Cardiac muscle cell (in vitro differentiated cells and primary cell): ENCODE results near the gene SRPX. TPM values are rescaled to one million over a fixed set of nuclear protein-coding genes. Genes with fewer than 3 reads are reported as not detected.

Source experiments
- DNase-seq, 2 donors: peaks; one replicate each; pipeline versions ENCODE4 v3.0.0 to v3.0.0-alpha.2; 2010 to 2017; ENCODE audit warnings: low read depth in 1 of 2, low spot score in 1 of 2
- H3K27ac ChIP-seq: fragments of 200-600 bp; sonication (generic); 2 replicates; pipeline ENCODE4 v1.5.1; 2016
- H3K27me3 ChIP-seq: fragments of 200-600 bp; sonication (generic); 2 replicates; pipeline ENCODE4 v1.6.0; 2016; ENCODE audit warnings: control low read depth
- H3K36me3 ChIP-seq: fragments of 200-600 bp; sonication (generic); 2 replicates; pipeline ENCODE4 v1.5.1; 2016; ENCODE audit warnings: control low read depth
- H3K4me1 ChIP-seq: fragments of 200-600 bp; sonication (generic); 2 replicates; pipeline ENCODE4 v1.8.1; 2017; ENCODE audit warnings: low read depth, mild to moderate bottlenecking, mixed run types
- H3K4me3 ChIP-seq: fragments of 200-600 bp; sonication (generic); 2 replicates; pipeline ENCODE4 v1.5.1; 2016; ENCODE audit warnings: mild to moderate bottlenecking
- H3K9me3 ChIP-seq: fragments of 200-600 bp; sonication (generic); 2 replicates; pipeline ENCODE4 v1.5.1; 2017; ENCODE audit warnings: low read depth, mild to moderate bottlenecking, control low read depth
- CTCF ChIP-seq: IDR thresholded peaks from 2 replicates; pipeline ENCODE4 v1.5.1; 2012; ENCODE audit warnings: low read depth, mild to moderate bottlenecking, low read length
- polyA plus RNA-seq: library from polyadenylated mRNA; unstranded; fragments of >200 nt; fragmentation: Nextera tagmentation; extraction: Ambion mirVana; gene quantifications from 2 replicates; pipeline ENCODE4 v1.2.1, GENCODE V29; 2016
- total RNA-seq: library from RNA; depleted of rRNA; stranded (reverse); fragments of >200 nt; gene quantifications from 2 replicates; pipeline ENCODE4 v1.2.3, GENCODE V29; 2016

The SRPX gene, protein sequence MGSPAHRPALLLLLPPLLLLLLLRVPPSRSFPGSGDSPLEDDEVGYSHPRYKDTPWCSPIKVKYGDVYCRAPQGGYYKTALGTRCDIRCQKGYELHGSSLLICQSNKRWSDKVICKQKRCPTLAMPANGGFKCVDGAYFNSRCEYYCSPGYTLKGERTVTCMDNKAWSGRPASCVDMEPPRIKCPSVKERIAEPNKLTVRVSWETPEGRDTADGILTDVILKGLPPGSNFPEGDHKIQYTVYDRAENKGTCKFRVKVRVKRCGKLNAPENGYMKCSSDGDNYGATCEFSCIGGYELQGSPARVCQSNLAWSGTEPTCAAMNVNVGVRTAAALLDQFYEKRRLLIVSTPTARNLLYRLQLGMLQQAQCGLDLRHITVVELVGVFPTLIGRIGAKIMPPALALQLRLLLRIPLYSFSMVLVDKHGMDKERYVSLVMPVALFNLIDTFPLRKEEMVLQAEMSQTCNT
- total RNA-seq (9.6 and 19.9 TPM in 2 replicates), polyA plus RNA-seq (13.4 and 21.4 TPM in 2 replicates)

DNA sequence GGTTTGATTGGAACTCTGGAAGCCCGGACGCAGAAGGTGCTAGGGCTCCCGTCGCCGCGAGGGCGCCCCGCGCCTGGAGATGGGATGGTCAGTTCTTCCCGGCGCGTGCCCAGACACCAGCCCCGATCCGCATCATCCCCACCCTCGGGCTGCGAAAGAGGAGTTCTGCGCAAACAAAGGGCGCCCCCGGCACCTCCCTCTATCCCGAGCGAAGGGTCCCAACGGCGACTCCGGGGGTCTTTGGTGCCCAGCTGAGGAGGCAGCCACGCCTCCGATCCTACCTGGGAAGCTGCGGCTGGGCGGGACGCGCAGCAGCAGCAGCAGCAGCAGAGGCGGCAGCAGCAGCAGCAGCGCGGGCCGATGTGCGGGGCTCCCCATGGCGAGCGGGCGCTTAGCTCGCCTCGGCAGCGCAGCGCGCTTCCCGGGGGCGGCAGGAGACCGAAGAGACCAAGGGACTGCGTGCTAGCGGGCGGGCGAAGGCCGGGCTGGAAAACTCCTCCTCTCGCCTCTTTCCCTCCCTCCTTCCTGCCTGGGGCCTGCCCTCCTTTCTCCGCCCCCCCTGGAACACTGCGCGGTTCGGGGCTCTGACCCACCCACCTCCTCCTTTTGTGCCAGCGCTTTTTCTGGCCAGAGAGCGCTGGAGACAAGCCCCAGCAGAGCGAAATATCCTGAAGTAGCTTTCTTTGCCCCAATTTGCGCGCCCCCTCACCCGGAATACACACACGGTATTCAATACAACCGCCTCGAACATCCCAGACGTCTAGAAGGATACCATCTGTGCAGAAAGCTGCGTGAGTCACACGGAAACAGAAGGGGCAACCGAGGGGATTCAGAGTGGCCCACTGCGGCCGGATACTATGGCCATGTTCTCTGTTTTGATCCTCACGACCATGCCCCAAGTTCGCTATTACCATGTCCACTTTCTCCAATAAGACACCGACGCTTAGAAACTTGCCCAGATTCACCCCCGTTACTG is at the start of gene SRPX:
SRPX (minus strand) TSS at position 457 of the 976 bp plus-strand sequence; CDS start at position 378, 79 bp downstream.
- H3K27ac ChIP-seq = no peak within 1 kb of the TSS
- no peak for TF ChIP-seq CTCF

GRCh38 chrX:38268011-38268410 is 47.3 kb upstream of the SRPX start:
- no peak for TF ChIP-seq CTCF
- Histone ChIP-seq H3K4me3 (no peak overlapping the region), H3K36me3 (no peaks in the 10 kb centered on the region), H3K27ac (no peak overlapping the region), H3K27me3 (no peaks in the 10 kb centered on the region), H3K4me1 (no peaks in the 10 kb centered on the region), H3K9me3 (no peaks in the 10 kb centered on the region)
- DNase-seq = no peak

More for the DNA sequence above, at the start of gene SRPX:
- no peaks in the 10 kb centered on the region for H3K36me3 ChIP-seq
- DNase-seq = peak; percentile 45 to 79
- H3K9me3 ChIP-seq = no peaks in the 10 kb centered on the region
- H3K4me3 ChIP-seq = peak within 1 kb of the TSS; percentile 48
- H3K27me3 ChIP-seq = peaks cover 14% of the 10 kb centered on the region
- H3K4me1 ChIP-seq = peaks cover 4% of the 10 kb centered on the region

DNA sequence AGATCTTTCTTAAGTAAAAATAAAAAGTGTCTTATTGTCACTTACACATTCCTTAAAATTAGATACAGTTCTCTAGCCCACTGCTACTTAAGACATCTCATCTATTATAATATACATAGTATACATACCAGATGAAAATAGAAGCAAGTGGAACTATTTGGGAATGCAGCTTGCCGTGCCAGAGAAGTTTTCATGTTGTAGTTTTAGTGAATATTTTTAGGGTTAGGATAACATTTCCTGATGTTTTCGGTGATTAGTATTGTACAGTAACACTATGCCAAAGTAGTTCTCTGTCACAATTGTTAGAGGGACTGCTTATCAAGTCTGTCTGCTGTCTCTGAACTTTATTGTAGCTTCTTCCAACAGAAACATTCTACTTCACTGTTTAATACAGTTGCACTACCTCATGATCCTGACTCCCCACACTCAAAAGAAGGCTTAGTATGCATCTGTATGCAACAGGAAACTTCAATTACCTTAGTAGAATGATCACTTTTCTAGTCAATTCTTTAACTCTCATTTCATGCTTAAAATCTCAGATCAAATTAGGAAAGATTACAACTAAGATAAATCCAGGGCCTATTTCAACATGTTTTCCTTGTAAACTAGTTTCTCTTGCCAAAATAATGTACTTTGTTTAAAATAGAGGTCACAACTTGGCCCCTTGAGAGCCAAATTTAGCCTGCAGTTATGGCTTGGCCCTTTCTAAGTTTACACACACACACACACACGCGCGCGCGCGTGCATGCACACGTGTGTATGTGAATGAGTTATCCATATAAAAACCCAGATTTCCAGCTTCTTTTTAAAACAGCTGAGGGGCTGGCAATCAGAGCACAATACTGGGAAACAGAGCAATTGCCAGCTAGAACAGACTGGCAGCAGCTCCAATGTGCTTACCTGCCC is 42.3 kb upstream of the SRPX start:
- H3K9me3 ChIP-seq = no peaks in the 10 kb centered on the region
- no peak for TF ChIP-seq CTCF
- H3K27ac ChIP-seq = peak overlapping the region; percentile 9
- no peaks in the 10 kb centered on the region for H3K36me3 ChIP-seq
- H3K27me3 ChIP-seq = no peaks in the 10 kb centered on the region
- peak in 1 of 2 donors; percentile 23 for DNase-seq
- no peaks in the 10 kb centered on the region for H3K4me1 ChIP-seq
- H3K4me3 ChIP-seq = no peak overlapping the region

GRCh38 chrX:38260231-38260630 is 39.6 kb upstream of the SRPX start:
- DNase-seq = peak in 1 of 2 donors; percentile 7
- Histone ChIP-seq H3K4me1 (no peaks in the 10 kb centered on the region), H3K9me3 (no peaks in the 10 kb centered on the region), H3K27ac (no peak overlapping the region), H3K4me3 (no peak overlapping the region), H3K36me3 (no peaks in the 10 kb centered on the region), H3K27me3 (no peaks in the 10 kb centered on the region)
- peak; percentile 32 for TF ChIP-seq CTCF

- no peak overlapping the region for H3K27ac ChIP-seq
- H3K4me3 ChIP-seq = no peak overlapping the region
These were observed 35.3 kb upstream of the SRPX start for GRCh38 chrX:38256019-38256418.

More at GRCh38 chrX:38256019-38256418, 35.3 kb upstream of the SRPX start:
- H3K36me3 ChIP-seq = no peaks in the 10 kb centered on the region
- H3K4me1 ChIP-seq = no peaks in the 10 kb centered on the region
- H3K9me3 ChIP-seq = no peaks in the 10 kb centered on the region
- no peaks in the 10 kb centered on the region for H3K27me3 ChIP-seq
- no peak for TF ChIP-seq CTCF
- no peak for DNase-seq
